Keratinocyte (primary cell): ENCODE measurements around the gene ARHGAP15. TPM values are rescaled to one million over a fixed set of nuclear protein-coding genes. Genes with fewer than 3 reads are reported as not detected.

Experiments used
- DNase-seq: peaks from one replicate; pipeline ENCODE4 v3.0.0-alpha.2; 2011; ENCODE audit warnings: low read depth, missing footprints, low spot score
- FAIRE-seq: peaks from 2 replicates; lab custom pipeline; 2011; peaks lifted over from hg19 to GRCh38; lab: Jason Lieb, UNC
- H2AFZ ChIP-seq: 2 replicates; pipeline ENCODE4 v1.6.0; 2012; ENCODE audit warnings: low read length, control low read depth, inconsistent platforms; ENCODE audit not compliant: control insufficient read depth
- H3K27ac ChIP-seq: 2 replicates; pipeline ENCODE4 v1.5.1; 2011; ENCODE audit warnings: low read length; ENCODE audit not compliant: control insufficient read depth, insufficient read depth
- H3K27me3 ChIP-seq: 3 replicates; pipeline ENCODE4 v1.6.0; 2011; ENCODE audit warnings: low read length; ENCODE audit not compliant: control insufficient read depth, insufficient read depth; ENCODE audit errors: extremely low read depth
- H3K36me3 ChIP-seq, 2 experiments: 2 replicates in 1 of 2; 3 replicates in 1 of 2; pipeline ENCODE4 v1.5.1; 2011; ENCODE audit warnings: low read length in 2 of 2, mild to moderate bottlenecking in 1 of 2; ENCODE audit not compliant: control insufficient read depth in 2 of 2, insufficient read depth in 2 of 2; ENCODE audit errors: extremely low read depth in 1 of 2
- H3K4me1 ChIP-seq: 3 replicates; pipeline ENCODE4 v1.5.1; 2011; ENCODE audit warnings: low read length; ENCODE audit not compliant: control insufficient read depth, insufficient read depth; ENCODE audit errors: extremely low read depth
- H3K4me2 ChIP-seq: 3 replicates; pipeline ENCODE4 v1.6.0; 2011; ENCODE audit warnings: low read depth, low read length; ENCODE audit not compliant: control insufficient read depth, insufficient read depth; ENCODE audit errors: extremely low read depth
- H3K4me3 ChIP-seq, 3 experiments: fragments of 200-600 bp in 1 of 3; sonication (generic) in 1 of 3; 2 replicates in 2 of 3; 3 replicates in 1 of 3; pipeline ENCODE4 v1.5.1; 2011 to 2016; ENCODE audit warnings: low read length in 3 of 3, mild to moderate bottlenecking in 3 of 3, control low read depth in 2 of 3, inconsistent platforms in 1 of 3, low read depth in 1 of 3, mixed read lengths in 1 of 3, mixed run types in 1 of 3, moderate library complexity in 1 of 3; ENCODE audit not compliant: control insufficient read depth in 2 of 3, insufficient read depth in 2 of 3; ENCODE audit errors: extremely low read depth in 1 of 3
- H3K79me2 ChIP-seq: 2 replicates; pipeline ENCODE4 v1.6.0; 2012; ENCODE audit warnings: low read length; ENCODE audit not compliant: control insufficient read depth, insufficient read depth
- H3K9ac ChIP-seq: 3 replicates; pipeline ENCODE4 v1.6.0; 2011; ENCODE audit warnings: low read length; ENCODE audit not compliant: control insufficient read depth, insufficient read depth; ENCODE audit errors: extremely low read depth
- H3K9me1 ChIP-seq: 3 replicates; pipeline ENCODE4 v1.6.0; 2011; ENCODE audit warnings: low read length; ENCODE audit not compliant: control insufficient read depth, insufficient read depth; ENCODE audit errors: extremely low read depth
- H3K9me3 ChIP-seq: 2 replicates; pipeline ENCODE4 v1.5.1; 2012; ENCODE audit warnings: low read depth, low read length; ENCODE audit not compliant: control insufficient read depth
- H4K20me1 ChIP-seq: 3 replicates; pipeline ENCODE4 v1.6.0; 2011; ENCODE audit warnings: low read length; ENCODE audit not compliant: control insufficient read depth, insufficient read depth; ENCODE audit errors: extremely low read depth
- CTCF ChIP-seq, 3 experiments: IDR thresholded peaks in 1 of 3; conservative IDR thresholded peaks in 1 of 3; optimal IDR thresholded peaks in 1 of 3; 2 replicates in 2 of 3; 3 replicates in 1 of 3; pipeline versions ENCODE3 to v1.5.1; 2011; ENCODE audit warnings: low read length in 3 of 3, mild to moderate bottlenecking in 3 of 3, moderate library complexity in 2 of 3, control low read depth in 1 of 3, inconsistent platforms in 1 of 3; ENCODE audit not compliant: insufficient read depth in 2 of 3; ENCODE audit errors: extremely low read depth in 1 of 3
- EZH2 ChIP-seq: IDR thresholded peaks from one replicate; pipeline ENCODE4 v1.6.1; 2012; ENCODE audit warnings: inconsistent platforms, mild to moderate bottlenecking, low read length, moderate library complexity
- dilution Hi-C: fragments of 300-500 bp; cut with MboI; formaldehyde crosslinking; loops from one replicate; pipeline ENCODE4 v1.7.0; 2020; ENCODE audit warnings: low sequenced_read_pairs; ENCODE audit not compliant: extremely low pct_ligation_motif_present
- polyA plus RNA-seq, 5 experiments: library from polyadenylated mRNA; depleted of rRNA in 3 of 5; stranded (reverse) in 3 of 5; stranded (forward) in 1 of 5; unstranded in 1 of 5; fragments of >200 nt; gene quantifications; 1 replicate in 1 of 5; 2 replicates in 3 of 5; 3 replicates in 1 of 5; pipeline versions ENCODE4 v1.2.1 to v1.2.3, GENCODE V29; 2011 to 2012; ENCODE audit warnings: missing spikeins in 2 of 5, low read depth in 1 of 5, low replicate concordance in 1 of 5

The ARHGAP15 gene
- polyA plus RNA-seq, 1 donor (not counting 4 experiments of a cell fraction or from before 2014, with no cell fraction given), result not detected

GRCh38 chr2:143085125-143085784 lies 44.0 kb upstream of the ARHGAP15 start:
- Histone ChIP-seq H3K4me2 (no peak overlapping the region), H3K4me3 (no peak overlapping the region), H3K36me3 (no peaks in the 10 kb centered on the region), H4K20me1 (no peaks in the 10 kb centered on the region), H3K4me1 (peaks cover 6% of the 10 kb centered on the region), H3K9me3 (no peaks in the 10 kb centered on the region), H2AFZ (no peak overlapping the region), H3K27me3 (no peaks in the 10 kb centered on the region), H3K9me1 (no peaks in the 10 kb centered on the region), H3K79me2 (no peaks in the 10 kb centered on the region), H3K9ac (no peak overlapping the region), H3K27ac (no peak overlapping the region)
- DNase-seq, result no peak
- dilution Hi-C loops, result no loop called here
- no peak for FAIRE-seq
- no peak for TF ChIP-seq EZH2
- TF ChIP-seq CTCF (optimal IDR thresholded peaks at IDR 0.05 in 1 of 3, IDR thresholded peaks at IDR 0.05 in 1 of 3, conservative IDR thresholded peaks at IDR 0.05 in 1 of 3; ENCODE audit: extremely low read depth in 1 of 3, insufficient read depth in 2 of 3, low read length in 3 of 3), result no peak

GRCh38 chr2:143087033-143087432 lies 42.2 kb upstream of the ARHGAP15 start:
- Histone ChIP-seq H3K4me2 (no peak overlapping the region), H3K9me1 (no peaks in the 10 kb centered on the region), H3K79me2 (no peaks in the 10 kb centered on the region), H3K4me3 (no peak overlapping the region), H4K20me1 (no peaks in the 10 kb centered on the region), H3K27me3 (no peaks in the 10 kb centered on the region), H3K9ac (no peak overlapping the region), H3K4me1 (peaks cover 6% of the 10 kb centered on the region), H3K36me3 (no peaks in the 10 kb centered on the region), H2AFZ (no peak overlapping the region), H3K27ac (no peak overlapping the region), H3K9me3 (no peaks in the 10 kb centered on the region)
- no peak for DNase-seq
- no peak for TF ChIP-seq EZH2
- no peak for TF ChIP-seq CTCF (optimal IDR thresholded peaks at IDR 0.05 in 1 of 3, IDR thresholded peaks at IDR 0.05 in 1 of 3, conservative IDR thresholded peaks at IDR 0.05 in 1 of 3; ENCODE audit: extremely low read depth in 1 of 3, insufficient read depth in 2 of 3, low read length in 3 of 3)
- no peak for FAIRE-seq
- dilution Hi-C loops, result no loop called here
